Stimulated activated naive B cell treated with anti-CD40 and anti-IgM and Interleukin-4, amounts not matched to agents 10 μg/mL and 1 μg/mL and 100 μg/mL, for 72 hours (primary cell): ENCODE results near the gene TNFAIP1.
"Not testable (repeated sequence)": the region's sequence is repeated elsewhere in the genome, so short reads cannot be mapped to it uniquely, and the experiment has no call there.

ENCODE experiments used
- ATAC-seq, 2 donors: fragments of 150-1000 bp; cut with Tn5 transposase; replicated peaks; 2 replicates each; pipeline ENCODE4 v1.10.0; 2021; ENCODE audit warnings: moderate library complexity in 1 of 2
- DNase-seq: peaks from one replicate; pipeline ENCODE4 v3.0.0; 2021
- H3K27ac Mint-ChIP-seq: one replicate; pipeline ENCODE4 v1.8.0; 2022; ENCODE audit warnings: mild to moderate bottlenecking, mixed read lengths
- H3K27me3 Mint-ChIP-seq, 2 donors: one replicate each; pipeline ENCODE4 v1.8.0; 2022; ENCODE audit warnings: mixed read lengths in 2 of 2
- H3K36me3 Mint-ChIP-seq, 2 donors: one replicate each; pipeline ENCODE4 v1.8.0; 2022; ENCODE audit warnings: mixed read lengths in 2 of 2, mild to moderate bottlenecking in 1 of 2
- H3K4me1 Mint-ChIP-seq, 2 donors: one replicate each; pipeline ENCODE4 v1.8.0; 2022; ENCODE audit warnings: mixed read lengths in 2 of 2, mild to moderate bottlenecking in 1 of 2
- H3K4me3 Mint-ChIP-seq, 2 donors: one replicate each; pipeline ENCODE4 v1.8.0; 2022; ENCODE audit warnings: mild to moderate bottlenecking in 2 of 2, mixed read lengths in 2 of 2, moderate library complexity in 1 of 2
- H3K9me3 Mint-ChIP-seq, 2 donors: one replicate each; pipeline ENCODE4 v1.8.0; 2022; ENCODE audit warnings: mixed read lengths in 2 of 2, mild to moderate bottlenecking in 1 of 2

TNFAIP1 gene

GRCh38 chr17:28335201-28335958 is at the start of gene TNFAIP1, which contains the start of gene IFT20:
Gene TNFAIP1 (plus strand): TSS chr17:28335761. CDS start chr17:28339522, 3,761 bp downstream.
Gene IFT20 (minus strand): TSS chr17:28335472. CDS start chr17:28331985, 3,487 bp downstream.
- Mint-ChIP-seq H3K4me1 (peaks cover 25 to 48% of the 10 kb centered on the region in 2 donors), H3K4me3 (peak within 1 kb of the TSS; percentile 92 to 98)
- ATAC-seq = peak; percentile 97 to 98

GRCh38 chr17:28285965-28286364 is 49.6 kb upstream of the TNFAIP1 start:
- no peaks in the 10 kb centered on the region for H3K9me3 Mint-ChIP-seq
- no peak overlapping the region for H3K27ac Mint-ChIP-seq
- H3K4me1 Mint-ChIP-seq = no peaks in the 10 kb centered on the region
- no peaks in the 10 kb centered on the region for H3K36me3 Mint-ChIP-seq
- DNase-seq (no peak), ATAC-seq (no peak)
- H3K4me3 Mint-ChIP-seq = no peak overlapping the region
- H3K27me3 Mint-ChIP-seq = peaks cover 6 to 20% of the 10 kb centered on the region in 2 donors

More at GRCh38 chr17:28335201-28335958, at the start of gene TNFAIP1, which contains the start of gene IFT20:
- Mint-ChIP-seq H3K27ac (peak within 1 kb of the TSS; percentile 96), H3K36me3 (peaks cover 8 to 35% of the 10 kb centered on the region in 2 donors), H3K9me3 (no peaks in the 10 kb centered on the region), H3K27me3 (no peaks in the 10 kb centered on the region)
- peak; percentile 99 for DNase-seq

DNA sequence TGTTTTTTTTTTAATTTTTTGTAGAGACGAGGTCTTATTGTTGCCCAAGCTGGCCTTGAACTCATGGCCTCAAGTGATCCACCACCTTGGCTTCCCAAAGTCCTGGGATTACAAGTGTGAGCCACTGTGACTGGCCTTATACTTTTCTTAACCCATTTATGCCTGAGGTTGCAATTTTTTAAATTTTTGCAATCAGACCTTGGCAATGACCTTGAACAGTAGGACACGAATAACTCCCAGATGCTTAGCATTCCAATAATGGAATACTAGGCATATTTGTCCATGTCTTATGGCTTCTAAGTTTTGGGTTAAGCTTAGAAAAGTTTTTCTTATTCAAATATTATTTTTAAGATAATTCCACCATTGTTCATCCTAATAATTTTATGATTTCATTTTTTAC is 44.9 kb upstream of the TNFAIP1 start:
- ATAC-seq = no peak
- H3K27me3 Mint-ChIP-seq = peaks cover 3 to 9% of the 10 kb centered on the region in 2 donors
- H3K4me3 Mint-ChIP-seq = no peak overlapping the region
- peaks cover 0 to 3% of the 10 kb centered on the region in 2 donors for H3K9me3 Mint-ChIP-seq
- DNase-seq = no peak
- H3K4me1 Mint-ChIP-seq = peaks cover 18 to 36% of the 10 kb centered on the region in 2 donors
- no peak overlapping the region for H3K27ac Mint-ChIP-seq
- no peaks in the 10 kb centered on the region for H3K36me3 Mint-ChIP-seq

- H3K27me3 Mint-ChIP-seq = peaks cover 0 to 3% of the 10 kb centered on the region in 2 donors
- H3K36me3 Mint-ChIP-seq = no peaks in the 10 kb centered on the region
- no peak overlapping the region for H3K4me3 Mint-ChIP-seq
- no peak for DNase-seq
- no peak overlapping the region for H3K27ac Mint-ChIP-seq
- H3K9me3 Mint-ChIP-seq = peaks cover 0 to 3% of the 10 kb centered on the region in 2 donors
- ATAC-seq = no peak
- peaks cover 25 to 48% of the 10 kb centered on the region in 2 donors for H3K4me1 Mint-ChIP-seq
Measured at GRCh38 chr17:28291780-28292330, 43.7 kb upstream of the TNFAIP1 start.

GRCh38 chr17:28292878-28293277 is 42.7 kb upstream of the TNFAIP1 start:
- not testable (repeated sequence) for ATAC-seq, H3K9me3 Mint-ChIP-seq, DNase-seq, H3K27ac Mint-ChIP-seq, H3K27me3 Mint-ChIP-seq, H3K36me3 Mint-ChIP-seq
- Mint-ChIP-seq H3K4me3 (peak overlapping the region in 1 of 2 donors; percentile 44), H3K4me1 (peaks cover 25 to 50% of the 10 kb centered on the region in 2 donors)

DNA sequence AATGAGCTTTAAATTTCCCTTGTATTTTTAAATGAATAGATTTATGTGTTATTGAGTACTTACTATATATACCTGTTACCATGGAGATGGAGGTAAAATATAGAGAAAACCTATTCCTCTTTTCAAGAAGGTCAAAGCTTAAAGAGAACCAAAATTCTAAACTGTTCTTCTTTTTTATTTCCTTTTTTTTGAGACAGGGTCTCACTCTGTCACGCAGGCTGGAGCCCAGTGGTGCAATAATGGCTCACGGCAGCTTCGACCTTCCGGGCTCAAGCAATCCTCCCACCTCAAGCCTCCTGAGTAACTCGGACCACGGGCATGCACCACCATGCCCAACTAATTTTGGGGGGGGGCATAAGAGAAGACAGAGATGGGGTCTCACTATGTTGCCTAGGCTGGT is 41.6 kb upstream of the TNFAIP1 start:
- Mint-ChIP-seq H3K4me1 (peaks cover 25 to 50% of the 10 kb centered on the region in 2 donors), H3K36me3 (no peaks in the 10 kb centered on the region), H3K9me3 (peaks cover 0 to 3% of the 10 kb centered on the region in 2 donors), H3K27ac (peak overlapping the region; percentile 90), H3K4me3 (peak overlapping the region; percentile 21 to 57), H3K27me3 (peaks cover 0 to 3% of the 10 kb centered on the region in 2 donors)
- DNase-seq (peak; percentile 31), ATAC-seq (peak; percentile 78 to 85)

- ATAC-seq (peak; percentile 82), DNase-seq (no peak)
- peaks cover 25 to 50% of the 10 kb centered on the region in 2 donors for H3K4me1 Mint-ChIP-seq
- H3K27ac Mint-ChIP-seq = peak overlapping the region; percentile 91
- peak overlapping the region; percentile 68 to 75 for H3K4me3 Mint-ChIP-seq
- no peaks in the 10 kb centered on the region for H3K36me3 Mint-ChIP-seq
- peaks cover 0 to 3% of the 10 kb centered on the region in 2 donors for H3K9me3 Mint-ChIP-seq
- peaks cover 0 to 3% of the 10 kb centered on the region in 2 donors for H3K27me3 Mint-ChIP-seq
Measured at GRCh38 chr17:28295677-28296578, 39.6 kb upstream of the TNFAIP1 start.

- no peak overlapping the region for H3K27ac Mint-ChIP-seq
- no peak overlapping the region for H3K4me3 Mint-ChIP-seq
- no peak for ATAC-seq
- H3K36me3 Mint-ChIP-seq = no peaks in the 10 kb centered on the region
- peaks cover 0 to 3% of the 10 kb centered on the region in 2 donors for H3K27me3 Mint-ChIP-seq
- H3K4me1 Mint-ChIP-seq = peaks cover 16 to 35% of the 10 kb centered on the region in 2 donors
- H3K9me3 Mint-ChIP-seq = peaks cover 0 to 3% of the 10 kb centered on the region in 2 donors
- DNase-seq = no peak
Measured at GRCh38 chr17:28298449-28298848, 37.1 kb upstream of the TNFAIP1 start.

DNA sequence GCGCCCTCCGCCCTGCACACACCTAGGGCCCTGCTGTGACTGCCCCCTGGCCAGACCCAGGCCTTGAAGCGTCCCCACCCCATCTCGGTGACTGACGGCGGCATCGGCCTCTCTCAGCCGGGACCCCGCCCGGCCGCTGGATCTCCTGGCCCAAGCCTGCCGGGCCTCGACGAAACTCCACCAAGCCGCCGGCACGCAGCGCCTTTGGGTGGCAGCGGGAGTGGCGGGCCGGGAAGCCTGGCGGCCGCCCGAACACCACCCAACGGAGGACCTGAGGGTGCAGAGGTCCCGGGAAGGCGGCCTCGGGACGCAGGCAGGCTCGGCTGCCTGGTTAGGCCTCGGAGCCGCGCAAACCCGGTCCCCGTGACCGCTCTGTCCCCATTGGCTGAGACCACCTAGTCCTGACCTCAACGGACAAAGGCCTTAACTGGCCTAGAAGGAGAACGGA is 28.6 kb upstream of the TNFAIP1 start:
- ATAC-seq = no peak
- peaks cover 8 to 22% of the 10 kb centered on the region in 2 donors for H3K27me3 Mint-ChIP-seq

GRCh38 chr17:28313841-28314240 is 21.7 kb upstream of the TNFAIP1 start:
- H3K4me3 Mint-ChIP-seq = no peak overlapping the region
- no peak overlapping the region for H3K27ac Mint-ChIP-seq
- H3K9me3 Mint-ChIP-seq = no peaks in the 10 kb centered on the region
- DNase-seq (no peak), ATAC-seq (no peak)
- H3K4me1 Mint-ChIP-seq = peaks cover 16 to 20% of the 10 kb centered on the region in 2 donors
- peaks cover 8 to 19% of the 10 kb centered on the region in 2 donors for H3K27me3 Mint-ChIP-seq
- H3K36me3 Mint-ChIP-seq = peaks cover 14 to 18% of the 10 kb centered on the region in 2 donors

More for the DNA sequence above, 28.6 kb upstream of the TNFAIP1 start:
- Mint-ChIP-seq H3K4me1 (no peaks in the 10 kb centered on the region), H3K36me3 (no peaks in the 10 kb centered on the region), H3K27ac (no peak overlapping the region), H3K4me3 (no peak overlapping the region), H3K9me3 (no peaks in the 10 kb centered on the region)
- DNase-seq = no peak

GRCh38 chr17:28315846-28316705 is 19.5 kb upstream of the TNFAIP1 start:
- Mint-ChIP-seq H3K4me3 (no peak overlapping the region), H3K9me3 (no peaks in the 10 kb centered on the region), H3K36me3 (peaks cover 20 to 30% of the 10 kb centered on the region in 2 donors), H3K27ac (no peak overlapping the region), H3K4me1 (peaks cover 25 to 37% of the 10 kb centered on the region in 2 donors), H3K27me3 (peaks cover 8 to 19% of the 10 kb centered on the region in 2 donors)
- no peak for ATAC-seq
- no peak for DNase-seq

DNA sequence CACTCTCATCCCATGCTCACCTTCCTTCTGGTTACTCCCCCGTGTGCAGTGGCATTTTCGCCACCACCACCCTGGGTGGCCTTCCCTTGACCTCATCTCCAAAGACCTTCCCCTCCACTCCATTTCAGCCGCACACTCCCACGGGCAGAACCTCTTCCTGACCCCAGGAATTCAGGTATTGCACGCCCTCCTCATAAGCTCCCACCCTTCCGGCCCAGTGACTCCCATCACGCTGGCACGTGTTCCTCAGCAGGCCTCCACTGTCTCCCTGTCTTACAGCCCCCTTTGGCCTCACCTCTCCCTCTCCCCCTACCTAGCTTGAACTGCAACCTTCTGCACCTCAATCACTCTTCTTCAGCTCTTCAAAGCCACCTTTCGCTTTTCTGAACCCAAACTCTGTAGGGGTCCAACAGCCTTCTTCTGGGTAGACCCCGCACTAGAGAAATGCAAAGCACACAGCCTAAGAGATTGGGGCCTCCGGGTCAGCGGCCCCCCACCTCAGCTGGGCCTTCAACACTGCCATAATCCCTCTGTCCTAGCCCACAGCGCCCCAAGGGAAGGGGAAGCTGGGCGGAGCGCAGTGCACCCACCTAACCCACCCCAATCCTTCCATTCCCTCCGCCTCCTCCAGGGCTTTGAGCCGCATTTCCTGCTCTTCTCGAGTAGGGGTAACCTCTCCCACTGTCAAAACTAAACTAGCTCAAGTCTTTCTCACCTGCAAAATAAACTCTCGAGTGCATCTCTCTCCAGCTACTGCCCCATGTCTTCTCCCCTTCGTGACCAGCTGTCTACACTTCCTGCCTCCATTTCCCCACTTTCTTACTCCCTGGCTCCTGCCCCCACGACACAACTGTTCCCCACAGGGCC is 18.2 kb upstream of the TNFAIP1 start:
- ATAC-seq (no peak), DNase-seq (no peak)
- peaks cover 29 to 44% of the 10 kb centered on the region in 2 donors for H3K4me1 Mint-ChIP-seq
- H3K27ac Mint-ChIP-seq = peak overlapping the region; percentile 98
- peak overlapping the region; percentile 91 to 96 for H3K4me3 Mint-ChIP-seq
- peaks cover 8 to 19% of the 10 kb centered on the region in 2 donors for H3K27me3 Mint-ChIP-seq
- H3K9me3 Mint-ChIP-seq = no peaks in the 10 kb centered on the region
- peaks cover 22 to 39% of the 10 kb centered on the region in 2 donors for H3K36me3 Mint-ChIP-seq
